Neural progenitor cell (in vitro differentiated cells): Measurements from ENCODE around the gene GPS1.

Source experiments
- EZH2 ChIP-seq: fragments of 200-600 bp; sonication (generic); IDR thresholded peaks from 2 replicates; pipeline ENCODE4 v1.6.1; 2017; ENCODE audit warnings: antibody characterized with exemption, mild to moderate bottlenecking, moderate library complexity
- TF ChIP-seq, protein P1 (sequence below): fragments of 200-600 bp; sonication (generic); IDR thresholded peaks from 2 replicates; pipeline ENCODE4 v1.5.1; 2017; ENCODE audit warnings: antibody characterized with exemption, mild to moderate bottlenecking

GRCh38 chr17:82079001-82079677 is 27.4 kb downstream of the GPS1 start:
- TF ChIP-seq EZH2: no peak
- TF ChIP-seq, protein P1, sequence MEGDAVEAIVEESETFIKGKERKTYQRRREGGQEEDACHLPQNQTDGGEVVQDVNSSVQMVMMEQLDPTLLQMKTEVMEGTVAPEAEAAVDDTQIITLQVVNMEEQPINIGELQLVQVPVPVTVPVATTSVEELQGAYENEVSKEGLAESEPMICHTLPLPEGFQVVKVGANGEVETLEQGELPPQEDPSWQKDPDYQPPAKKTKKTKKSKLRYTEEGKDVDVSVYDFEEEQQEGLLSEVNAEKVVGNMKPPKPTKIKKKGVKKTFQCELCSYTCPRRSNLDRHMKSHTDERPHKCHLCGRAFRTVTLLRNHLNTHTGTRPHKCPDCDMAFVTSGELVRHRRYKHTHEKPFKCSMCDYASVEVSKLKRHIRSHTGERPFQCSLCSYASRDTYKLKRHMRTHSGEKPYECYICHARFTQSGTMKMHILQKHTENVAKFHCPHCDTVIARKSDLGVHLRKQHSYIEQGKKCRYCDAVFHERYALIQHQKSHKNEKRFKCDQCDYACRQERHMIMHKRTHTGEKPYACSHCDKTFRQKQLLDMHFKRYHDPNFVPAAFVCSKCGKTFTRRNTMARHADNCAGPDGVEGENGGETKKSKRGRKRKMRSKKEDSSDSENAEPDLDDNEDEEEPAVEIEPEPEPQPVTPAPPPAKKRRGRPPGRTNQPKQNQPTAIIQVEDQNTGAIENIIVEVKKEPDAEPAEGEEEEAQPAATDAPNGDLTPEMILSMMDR: no peak
